Measurements from ENCODE around the gene CFP.
"Not testable (repeated sequence)": the region's sequence is repeated elsewhere in the genome, so short reads cannot be mapped to it uniquely, and the experiment has no call there.

Gene CFP

DNA sequence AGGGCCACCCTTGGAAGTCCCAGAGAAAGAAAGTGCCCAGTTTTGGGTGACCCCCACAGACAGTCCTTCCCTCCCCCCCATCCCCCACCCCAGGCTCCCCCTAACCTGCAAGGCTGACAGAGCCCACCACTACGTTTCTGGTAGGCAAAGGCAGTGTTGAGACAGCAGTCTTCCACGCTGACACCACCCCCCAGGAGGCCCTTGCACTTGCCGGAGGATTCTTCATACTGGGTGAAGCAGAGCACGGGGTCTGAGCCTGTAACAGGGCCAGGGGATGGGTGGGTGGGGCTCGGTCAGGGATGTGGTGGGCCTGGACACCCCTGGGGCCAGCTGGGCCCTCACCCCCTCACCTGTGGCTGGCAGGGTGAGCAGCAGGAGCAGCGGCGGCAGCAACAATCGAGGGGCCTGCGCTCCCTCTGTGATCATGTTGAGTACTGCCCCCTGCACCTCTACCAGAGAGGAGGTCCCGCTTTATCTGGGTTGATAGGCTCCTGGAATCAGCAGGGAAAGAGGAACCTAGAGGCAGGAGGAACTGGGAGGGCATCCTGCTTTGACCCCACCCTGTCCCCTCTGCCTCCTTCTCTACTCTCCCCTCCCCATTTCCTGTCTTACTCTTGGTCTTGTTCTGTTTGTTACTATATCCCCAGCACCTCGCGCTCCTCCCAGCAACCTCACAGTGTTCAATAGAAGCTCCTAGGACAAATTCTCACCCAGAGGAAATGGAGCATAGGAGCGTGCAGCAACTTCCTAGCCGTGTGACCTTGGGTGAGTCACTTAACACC lies at the start of gene CFP:
TSS of gene CFP (minus strand) at position 512 of the 782 bp plus-strand sequence. CDS start at position 426, 86 bp downstream.
- no peak for DNase-seq

DNA sequence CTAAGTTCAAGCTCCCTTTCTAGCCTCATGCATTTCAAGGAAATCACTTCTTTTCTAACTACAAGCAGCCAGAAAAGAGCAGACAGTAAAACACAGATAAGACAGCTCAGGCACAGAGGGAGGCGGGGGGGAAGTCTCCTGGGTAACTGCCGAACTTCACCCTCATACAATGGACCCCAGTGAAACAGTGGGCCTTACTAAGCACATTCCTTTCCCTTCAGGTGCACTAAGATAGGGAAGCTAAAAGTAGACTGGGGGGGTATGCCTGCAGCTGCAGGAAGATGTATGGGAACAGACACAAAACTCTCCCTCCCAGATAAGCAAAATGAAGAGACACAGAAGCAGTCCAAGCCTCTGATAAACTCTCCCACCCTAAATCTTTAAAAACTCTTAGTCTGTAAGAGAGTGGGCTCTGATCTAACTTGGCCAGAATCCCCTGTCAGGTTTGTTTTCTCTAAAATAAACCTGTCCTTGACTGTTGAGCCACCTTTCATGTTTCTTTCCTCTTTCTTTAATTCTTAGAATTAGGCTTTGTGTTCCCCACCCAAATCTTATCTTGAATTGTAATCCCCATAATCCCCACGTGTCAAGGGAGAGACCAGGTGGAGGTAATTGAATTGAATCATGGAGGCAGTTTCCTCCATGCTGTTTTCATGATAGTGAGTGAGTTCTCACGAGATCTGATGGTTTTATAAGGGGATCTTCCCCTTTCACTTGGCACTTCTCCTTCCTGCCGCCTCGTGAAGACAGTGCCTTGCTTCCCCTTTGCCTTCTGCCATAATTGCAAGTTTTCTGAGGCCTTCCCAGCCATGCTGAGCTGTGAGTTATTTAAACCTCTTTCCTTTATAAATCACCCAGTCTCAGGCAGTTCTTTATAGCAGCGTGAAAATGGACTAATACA lies 46.5 kb upstream of the CFP start:
- not testable (repeated sequence) for DNase-seq

DNA sequence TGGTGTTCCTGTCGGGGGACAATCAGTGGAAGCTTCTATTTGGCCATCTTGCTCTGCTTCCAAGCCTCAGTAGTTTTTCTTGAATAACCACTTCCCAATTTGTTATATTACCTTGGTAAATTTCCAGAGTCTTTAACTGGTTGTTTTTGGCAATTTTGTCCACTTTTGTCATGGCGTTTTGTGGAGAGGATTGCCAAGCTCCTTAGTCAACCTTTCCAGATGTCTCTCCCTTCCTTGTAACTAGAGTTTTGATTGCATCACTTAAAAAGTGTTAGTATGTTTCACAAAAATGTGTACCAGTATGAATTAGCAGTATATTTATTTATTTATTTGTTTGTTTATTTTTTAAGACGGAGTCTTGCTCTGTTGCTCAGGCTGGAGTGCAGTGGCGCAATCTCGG lies 45.0 kb upstream of the CFP start:
- no peak for DNase-seq

DNA sequence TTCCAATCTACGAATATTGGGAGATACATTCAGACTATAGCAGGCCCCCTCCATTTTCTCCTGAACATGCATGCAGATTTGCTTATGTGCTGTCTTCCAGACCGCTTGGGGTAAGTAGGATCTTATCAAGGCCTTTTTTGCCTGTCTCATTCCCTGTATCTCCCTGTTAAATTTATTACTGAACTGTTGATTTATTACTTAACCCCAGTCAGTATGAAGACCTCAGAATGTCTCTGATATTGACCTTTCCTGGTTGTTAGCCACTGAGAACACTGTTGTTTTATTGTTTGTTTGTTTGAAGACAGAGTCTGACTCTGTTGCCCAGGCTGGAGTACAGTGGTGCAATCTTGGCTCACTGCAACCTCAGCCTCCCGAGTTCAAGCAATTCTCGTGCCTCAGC lies 36.1 kb upstream of the CFP start:
- DNase-seq, result not testable (repeated sequence)

DNA sequence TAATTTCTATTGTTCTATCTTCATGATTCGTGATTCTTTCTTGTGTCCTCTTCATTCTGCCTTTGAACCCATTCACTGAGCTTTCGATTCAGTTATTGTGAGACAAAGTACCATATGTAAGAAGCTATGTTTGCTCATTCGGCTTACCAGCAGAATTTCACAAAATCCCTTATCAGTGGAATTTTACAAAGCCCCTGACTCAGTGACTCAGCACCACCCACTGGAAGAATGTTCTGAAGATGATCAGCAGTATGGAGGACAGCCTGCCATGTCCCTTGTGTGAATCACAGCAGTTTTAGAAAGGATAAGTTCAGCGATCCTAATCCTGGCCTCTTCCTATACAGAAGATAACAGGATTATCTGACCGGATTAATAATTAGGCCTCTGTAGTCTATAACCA lies 35.0 kb upstream of the CFP start:
- no peak for DNase-seq

DNA sequence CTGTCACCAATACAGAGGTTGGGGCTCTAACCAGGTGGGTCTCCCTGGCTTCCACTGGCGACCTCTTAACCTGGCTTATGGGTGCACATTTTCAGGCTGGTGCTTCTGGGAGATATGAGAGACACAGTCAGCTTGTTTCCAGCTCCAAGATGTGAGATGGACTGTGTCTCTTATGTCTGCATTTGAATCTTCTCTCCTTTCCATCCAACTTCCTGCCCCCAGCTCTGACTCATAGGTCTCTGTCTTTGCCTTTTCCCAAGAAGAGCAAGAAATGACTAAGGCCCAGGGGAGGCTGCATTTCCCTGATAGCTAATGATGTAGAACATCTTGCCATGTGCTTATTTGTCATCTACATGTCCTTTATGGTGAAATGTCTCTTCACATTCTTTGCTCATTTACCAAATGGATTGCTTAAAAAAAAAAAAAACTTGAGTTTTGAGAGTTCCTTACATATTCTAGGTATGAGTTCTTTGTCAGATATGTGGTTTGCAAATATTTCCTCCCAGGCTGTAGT lies 32.5 kb upstream of the CFP start:
- DNase-seq, result no peak

DNA sequence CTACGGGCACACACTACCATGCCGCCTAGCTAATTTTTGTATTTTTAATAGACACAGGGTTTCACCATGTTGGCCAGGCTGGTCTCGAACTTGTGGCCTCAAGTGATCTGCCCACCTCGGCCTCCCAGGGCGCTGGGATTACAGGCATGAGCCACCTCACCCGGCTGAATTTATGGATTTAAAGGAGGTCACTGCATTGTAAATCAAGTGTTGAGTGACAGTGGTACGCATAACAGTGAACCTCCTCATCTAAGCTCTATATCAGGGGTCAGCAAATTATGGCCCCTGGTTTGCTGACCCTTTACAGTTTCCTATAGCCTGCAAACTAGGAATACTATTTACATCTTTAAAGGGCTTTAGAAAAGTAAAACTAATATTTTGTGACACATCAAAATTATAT lies 31.8 kb upstream of the CFP start:
- DNase-seq, result no peak

DNA sequence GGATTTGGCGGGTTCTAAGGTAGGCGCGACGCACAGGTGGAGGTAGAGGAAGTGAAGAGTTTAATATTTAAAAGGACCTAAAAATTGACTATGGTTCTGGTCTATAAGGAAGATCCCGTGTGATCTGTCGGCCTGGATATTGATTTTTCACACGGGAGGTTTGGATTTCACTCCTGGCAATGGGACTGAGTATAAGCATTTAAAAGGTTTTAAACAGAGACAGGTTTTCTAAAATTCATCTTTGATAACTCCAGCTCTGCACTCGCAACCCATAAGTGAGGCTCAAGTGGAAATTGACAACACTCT lies 29.6 kb upstream of the CFP start:
- DNase-seq, result no peak

DNA sequence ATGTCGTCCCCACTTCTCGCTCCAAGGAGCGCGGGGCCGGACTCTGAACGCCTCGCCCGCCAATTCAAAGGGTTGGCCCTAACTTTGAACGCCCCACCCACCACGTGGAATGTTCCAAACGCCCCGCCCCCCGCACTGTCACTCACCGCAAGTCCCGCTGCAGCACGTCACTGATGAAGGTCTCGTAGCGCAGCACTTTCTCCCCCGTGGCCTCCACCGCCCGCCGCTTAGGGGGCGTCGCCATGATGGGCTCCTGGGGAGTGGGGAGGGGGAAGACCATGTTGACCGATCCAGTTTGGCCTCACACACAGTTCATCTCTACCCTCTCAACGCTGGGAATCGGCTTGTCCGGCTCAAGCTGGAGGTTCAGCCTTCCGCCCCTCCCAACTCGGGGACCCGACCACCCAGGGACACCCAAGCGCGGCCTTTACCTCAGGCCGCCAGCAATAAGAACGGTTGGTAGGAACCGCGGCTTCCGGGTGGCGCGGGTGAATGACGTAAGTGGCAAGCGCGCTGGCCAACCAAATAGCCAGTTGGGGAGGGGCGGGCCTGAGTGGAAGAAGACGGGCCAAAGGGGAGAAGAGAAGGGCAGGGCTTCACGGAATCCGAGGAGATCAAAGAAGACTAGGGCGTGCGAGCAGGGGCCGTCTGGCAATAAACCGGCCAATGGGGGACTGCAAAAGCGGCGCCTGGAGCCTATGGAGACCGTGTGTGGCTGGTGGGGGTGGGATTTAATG lies 29.1 kb upstream of the CFP start, which contains the start of gene UXT:
TSS of gene UXT (minus strand) at position 497 of the 737 bp plus-strand sequence. CDS start at position 244, 253 bp downstream.
- DNase-seq, result peak; percentile 85

DNA sequence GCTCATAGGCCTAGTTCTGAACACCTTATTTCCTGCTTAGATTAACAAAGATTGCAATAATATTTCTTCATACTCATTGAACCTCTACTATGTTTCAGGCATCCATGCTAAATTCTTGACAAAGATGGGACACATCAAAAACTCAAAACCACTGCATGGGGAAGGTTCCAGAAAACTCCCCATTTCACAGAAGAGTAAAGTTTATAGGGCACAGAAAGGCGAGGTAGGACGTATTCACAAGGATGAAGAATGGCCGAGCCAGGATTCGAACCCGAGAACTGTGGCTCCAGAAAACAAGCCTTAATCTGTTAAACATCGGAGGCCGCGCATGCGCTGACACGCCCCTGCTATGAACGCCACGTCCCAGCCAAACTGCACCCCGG lies 28.6 kb upstream of the CFP start:
- DNase-seq, result no peak

DNA sequence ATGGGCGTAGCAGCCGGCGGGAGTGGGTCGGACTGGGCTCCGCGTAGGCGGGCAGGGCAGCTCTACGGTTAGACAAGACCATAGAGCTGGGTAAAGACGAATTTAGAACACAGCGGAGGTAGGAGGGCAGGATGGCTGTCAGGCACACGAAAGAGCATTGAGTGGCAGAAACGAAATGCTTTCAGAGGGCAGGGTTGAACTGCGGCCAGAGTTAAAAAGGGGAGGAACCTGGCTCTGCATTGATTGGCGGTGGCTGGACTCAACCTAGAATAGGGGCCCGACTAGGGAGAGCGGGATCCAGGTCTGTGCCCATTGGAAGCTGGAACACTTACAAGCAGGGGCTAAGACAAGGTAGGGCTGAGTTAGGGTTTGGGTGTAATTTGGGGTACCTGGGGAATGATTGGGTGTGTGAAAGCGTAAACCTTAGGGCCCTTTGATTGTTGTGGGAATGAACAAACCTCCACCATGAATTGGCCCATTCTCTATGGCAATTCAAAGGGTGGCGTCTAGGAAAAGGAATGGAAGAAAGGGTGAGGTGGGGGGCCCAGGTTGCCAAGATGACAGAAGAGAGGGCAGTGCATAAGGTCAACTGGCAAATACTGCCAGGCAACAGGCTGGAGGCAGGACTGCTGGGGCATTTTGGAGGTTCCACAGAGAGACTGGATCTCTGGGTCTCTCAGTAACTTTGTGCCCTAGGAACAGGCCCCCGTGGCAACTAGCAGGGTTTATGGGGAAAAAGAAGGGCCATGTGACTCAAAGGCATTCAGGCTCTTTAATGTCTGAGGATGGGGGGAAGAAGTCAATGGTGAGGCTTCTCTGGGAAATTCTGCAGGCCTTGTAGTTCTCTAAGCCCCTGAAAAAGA lies 21.5 kb upstream of the CFP start:
- DNase-seq, result no peak

DNA sequence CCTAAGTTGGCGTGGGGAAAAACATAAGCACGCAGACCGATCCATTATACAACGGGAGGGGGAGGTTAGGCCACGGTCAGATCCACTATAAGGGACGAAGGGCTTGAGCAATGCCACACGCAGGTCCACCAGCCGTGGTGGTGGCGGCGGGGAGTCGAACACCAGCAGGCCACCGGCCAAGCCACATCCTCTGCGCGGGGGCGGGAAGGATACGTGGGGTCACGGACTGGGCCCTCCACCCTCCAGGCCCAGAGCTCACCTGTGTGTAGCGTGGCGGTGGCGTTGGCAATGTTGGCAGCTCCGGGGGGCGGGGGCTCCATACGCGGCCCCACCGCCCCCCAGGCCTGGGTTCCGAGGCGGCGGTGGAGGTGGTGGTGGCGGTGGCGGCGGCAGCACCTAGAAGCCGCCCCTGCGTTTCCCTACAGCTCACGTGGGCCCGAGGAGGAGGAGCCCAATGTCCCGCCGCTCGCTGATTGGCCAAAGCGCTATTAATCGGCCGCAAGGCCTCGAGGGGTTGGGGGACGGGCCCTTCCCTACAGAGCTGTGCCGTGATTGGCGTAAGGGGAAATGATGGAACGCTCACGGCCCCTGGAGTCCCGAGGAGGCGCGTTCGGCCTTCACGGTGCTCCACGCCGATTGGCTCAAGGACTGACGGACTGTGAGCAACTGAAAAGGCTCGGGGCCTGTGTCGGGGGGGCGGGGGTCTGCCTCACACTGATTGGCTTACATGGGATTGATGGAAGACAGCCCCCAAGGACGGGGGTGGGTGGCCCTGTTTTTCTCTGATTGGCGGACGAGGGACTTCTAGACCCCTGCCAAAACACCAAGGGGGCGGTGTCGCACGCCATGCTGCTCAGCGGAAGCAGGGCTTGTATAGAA lies 20.7 kb upstream of the CFP start, which contains the start of gene ELK1:
TSS of gene ELK1 (minus strand) at position 400 of the 879 bp plus-strand sequence. CDS start 9,122 bp downstream, outside the sequence.
- DNase-seq, result peak; percentile 76

DNA sequence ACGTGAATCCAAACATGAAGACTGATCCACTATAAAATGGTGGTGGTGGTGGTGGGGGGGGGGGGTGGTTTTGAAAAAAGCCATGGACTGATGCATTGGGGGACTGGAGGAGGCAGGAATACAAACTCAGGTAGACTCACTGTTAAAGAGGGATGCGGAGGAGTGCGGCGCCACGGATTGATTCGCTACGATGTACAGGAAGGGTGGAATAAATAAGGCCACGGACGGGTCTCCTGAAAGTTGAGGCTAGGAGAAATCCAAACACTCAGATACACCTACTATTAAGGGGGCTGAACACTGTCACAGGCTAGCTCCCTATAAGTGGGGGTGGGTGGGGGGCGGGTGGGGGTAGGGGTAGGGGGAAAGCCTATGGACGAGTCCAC lies 20.0 kb upstream of the CFP start:
- DNase-seq, result no peak

DNA sequence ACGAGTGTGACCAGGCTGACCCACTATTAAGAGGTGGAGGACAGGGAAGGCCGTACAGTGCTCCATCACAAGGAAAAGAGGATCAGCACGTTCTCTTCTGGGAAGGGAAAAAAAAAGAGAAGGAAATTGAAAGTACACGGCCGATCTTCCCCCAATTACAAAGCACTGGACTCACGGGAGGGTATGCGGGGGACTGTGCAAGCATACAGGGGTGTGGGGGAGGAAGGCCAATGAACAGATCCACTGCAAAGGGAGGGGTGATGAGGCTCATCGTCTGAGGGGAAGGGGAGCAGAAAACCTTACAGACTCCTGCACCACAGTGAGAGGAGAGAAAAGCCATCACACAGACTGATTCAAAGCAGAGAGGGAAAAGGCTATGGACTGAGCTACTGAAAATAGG lies 19.5 kb upstream of the CFP start:
- no peak for DNase-seq

DNA sequence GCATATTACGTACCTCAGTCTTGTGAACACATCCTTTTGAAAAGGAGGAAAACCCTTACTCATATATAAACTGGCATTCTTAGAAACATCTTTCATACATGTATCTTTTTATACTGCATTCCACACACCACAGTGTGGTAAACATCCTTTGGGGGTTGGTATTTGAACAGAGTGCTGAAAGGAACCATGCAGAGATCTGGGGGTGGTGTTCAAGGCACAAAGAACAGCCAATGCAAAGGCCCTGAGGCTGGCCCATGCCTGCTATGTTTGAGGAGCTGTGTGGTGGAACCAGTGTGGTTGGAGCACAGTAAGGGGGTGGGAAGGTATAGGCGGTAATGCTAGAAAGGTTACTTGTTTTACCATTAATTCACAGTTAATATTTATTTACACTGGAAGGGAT lies 18.6 kb upstream of the CFP start:
- DNase-seq, result no peak

DNA sequence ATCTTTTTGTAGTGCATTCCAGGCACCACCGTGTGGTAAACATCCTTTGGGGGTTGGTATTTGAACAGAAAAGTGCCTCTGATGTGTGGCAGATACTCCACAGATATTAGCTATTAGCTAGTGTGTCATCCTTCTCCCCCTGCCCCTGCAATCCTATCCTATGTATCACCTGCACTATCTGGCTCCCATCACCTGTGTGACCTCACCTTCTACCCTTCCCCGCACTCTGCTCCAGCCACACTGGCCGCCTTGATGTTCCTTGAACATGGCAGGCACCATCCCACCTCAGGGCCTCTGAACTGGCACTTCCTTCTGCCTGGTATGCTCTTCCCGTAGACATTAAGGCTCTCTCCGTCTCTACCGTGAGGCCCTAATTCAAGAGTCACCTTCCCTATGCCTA lies 16.9 kb upstream of the CFP start:
- DNase-seq, result no peak

DNA sequence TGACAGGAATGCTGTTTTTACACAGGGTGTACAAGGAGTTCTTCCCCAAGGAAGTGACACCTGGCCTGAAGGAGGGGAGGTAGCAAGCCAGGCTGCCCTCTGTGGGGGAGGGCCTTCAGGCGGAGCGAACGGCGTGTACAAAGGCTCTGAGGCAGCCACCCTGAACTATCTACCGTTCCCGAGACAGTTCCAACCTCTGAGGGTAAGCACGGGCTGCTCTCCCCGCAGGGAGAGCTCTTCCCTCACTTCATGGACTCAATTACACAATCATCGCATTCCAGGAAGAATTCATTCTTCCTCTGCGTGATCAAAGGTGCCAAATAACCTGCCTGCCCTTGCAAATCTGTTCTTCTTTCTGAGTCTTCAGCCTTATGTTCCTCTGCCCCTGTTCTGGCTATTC lies 15.8 kb upstream of the CFP start:
- DNase-seq, result no peak

DNA sequence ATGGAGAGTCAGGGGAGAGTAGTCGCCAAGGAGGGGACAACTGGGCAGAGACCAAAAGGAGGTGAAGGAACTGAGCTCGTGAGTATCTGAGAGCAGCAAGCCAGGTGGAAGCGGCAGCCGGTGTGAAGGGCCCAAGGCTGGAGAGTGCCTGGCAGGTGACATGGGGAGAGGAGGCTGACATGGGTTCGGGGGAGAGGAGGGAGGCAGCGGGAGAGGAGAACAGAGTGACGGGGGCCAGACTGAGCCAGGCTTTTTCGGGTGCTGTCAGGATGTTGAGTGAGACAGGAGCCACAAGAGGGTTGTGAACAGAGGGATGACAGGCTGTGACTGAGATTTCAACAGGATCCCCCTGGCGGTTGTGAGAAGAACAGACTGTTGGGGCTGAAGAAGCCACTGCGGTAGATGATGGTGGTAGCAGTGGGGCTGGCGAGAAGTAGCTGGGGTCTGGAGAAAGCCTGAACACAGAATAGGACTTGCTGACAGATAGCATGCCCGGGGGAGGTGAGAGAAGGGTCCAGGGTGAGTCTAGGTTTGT lies 14.9 kb upstream of the CFP start:
- DNase-seq, result no peak

DNA sequence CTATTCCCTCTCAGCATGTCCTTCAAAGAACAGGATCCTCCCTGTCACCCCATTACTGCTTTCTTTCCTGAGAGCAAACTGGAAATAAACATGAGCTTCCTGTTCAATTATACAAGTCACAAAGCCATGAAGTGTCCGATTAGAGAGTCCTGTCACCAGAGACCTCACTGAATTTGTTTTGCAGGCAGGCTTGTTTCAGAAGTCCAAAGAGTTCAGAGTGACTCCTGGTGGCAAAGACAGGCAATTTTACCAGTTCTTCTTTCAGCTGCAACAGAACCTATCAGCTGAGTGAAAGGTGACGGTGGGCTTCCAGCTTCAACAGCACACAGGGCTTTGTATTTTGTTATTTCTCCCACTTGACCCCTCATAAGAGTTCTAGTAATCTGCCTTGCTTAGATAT lies 14.2 kb upstream of the CFP start:
- DNase-seq, result no peak

DNA sequence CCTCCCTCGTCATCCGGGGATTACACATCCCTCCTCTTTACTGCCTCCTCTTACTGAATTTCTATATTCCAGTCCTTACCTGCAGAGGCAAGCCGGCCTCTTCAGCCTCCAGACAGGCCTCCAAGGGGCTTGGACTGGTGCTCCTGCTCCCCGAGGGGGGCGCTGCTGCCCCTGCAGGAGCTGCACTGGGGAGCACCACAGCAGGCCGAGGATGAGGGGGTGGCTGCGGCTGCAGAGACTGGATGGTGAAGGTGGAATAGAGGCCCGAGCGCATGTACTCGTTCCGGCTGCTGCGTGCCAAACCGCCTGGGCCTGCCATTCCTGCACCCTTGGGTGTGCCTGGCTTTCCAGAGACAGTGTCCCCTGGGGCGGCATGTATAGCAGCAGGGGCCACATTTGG lies 9.1 kb upstream of the CFP start:
- no peak for DNase-seq
